K562 (cell line): Measurements from ENCODE around the gene MUC5B. TPM values are rescaled to one million over a fixed set of nuclear protein-coding genes. Genes with fewer than 3 reads are reported as not detected.

Experiments used
- ATAC-seq: fragments of 200-7000 bp; cut with Tn5 transposase; 3 replicates; pipeline ENCODE4 v1.9.1; 2020; ENCODE audit warnings: moderate library complexity
- BruUV-seq: library from RNA; stranded (reverse); fragments of 400-500 nt; replicated peaks from 2 replicates; lab custom pipeline; 2021; lab: Mats Ljungman, UMichigan
- CTCF ChIA-PET: fragments of 300-600 bp; formaldehyde crosslinking; extraction: SDS; loops from one replicate; lab custom pipeline; 2021; ENCODE audit warnings: low intra/inter-chr PET ratio; lab: Yijun Ruan, JAX
- POLR2A ChIA-PET: fragments of 300-600, 350-650 bp; sonication (Branson Sonifier 250); formaldehyde crosslinking; extraction: SDS; loops from one replicate; lab custom pipeline; 2021; ENCODE audit warnings: antibody characterized with exemption, inconsistent platforms; lab: Yijun Ruan, JAX
- DNase-seq, 4 experiments: peaks; one replicate each; pipeline versions ENCODE4 v3.0.0 to v3.0.0-alpha.2; 2011 to 2018; ENCODE audit warnings: low spot score in 3 of 4, mixed read lengths in 3 of 4; ENCODE audit errors: extremely low read depth in 1 of 4
- FAIRE-seq: peaks from 2 replicates; lab custom pipeline; 2011; peaks lifted over from hg19 to GRCh38; lab: Jason Lieb, UNC
- H2AFZ ChIP-seq: 2 replicates; pipeline ENCODE4 v1.6.0; 2011; ENCODE audit warnings: low read depth, low read length, control low read depth, inconsistent platforms
- H3K27ac ChIP-seq: fragments of 200-600 bp; 3 replicates; pipeline ENCODE4 v1.8.0; 2011; ENCODE audit warnings: low read depth, mild to moderate bottlenecking, control low read depth, inconsistent platforms, low read length, moderate library complexity, mixed read lengths; ENCODE audit errors: extremely low read depth
- H3K27me3 ChIP-seq, 2 experiments: fragments of 300-600 bp in 1 of 2; 2 replicates in 1 of 2; 3 replicates in 1 of 2; pipeline versions ENCODE4 v1.6.0 to v1.8.0; 2011; ENCODE audit warnings: inconsistent platforms in 2 of 2, low read length in 2 of 2, mild to moderate bottlenecking in 1 of 2, mixed read lengths in 1 of 2, moderate library complexity in 1 of 2; ENCODE audit not compliant: control insufficient read depth in 2 of 2, insufficient read depth in 2 of 2
- H3K36me3 ChIP-seq: fragments of 300-600 bp; 3 replicates; pipeline ENCODE4 v1.8.0; 2011; ENCODE audit warnings: mild to moderate bottlenecking, low read length, inconsistent platforms; ENCODE audit not compliant: control insufficient read depth, insufficient read depth
- H3K4me1 ChIP-seq, 2 experiments: fragments of 200-600 bp in 1 of 2; replicated peaks in 1 of 2; 2 replicates in 1 of 2; 3 replicates in 1 of 2; pipeline versions ENCODE4 v1.5.1 to v1.8.0; 2011; ENCODE audit warnings: inconsistent platforms in 2 of 2, low read length in 2 of 2, mild to moderate bottlenecking in 1 of 2, mixed read lengths in 1 of 2, moderate library complexity in 1 of 2; ENCODE audit not compliant: control insufficient read depth in 2 of 2, insufficient read depth in 2 of 2
- H3K4me2 ChIP-seq: 2 replicates; pipeline ENCODE4 v1.6.1; 2011; ENCODE audit warnings: low read length, control low read depth, inconsistent platforms, mixed read lengths; ENCODE audit not compliant: insufficient read depth
- H3K4me3 ChIP-seq: fragments of 200-600 bp; sonication (generic), shearing (Covaris generic); 2 replicates; pipeline ENCODE4 v1.5.1; 2016; ENCODE audit warnings: control low read depth, inconsistent platforms
- H3K79me2 ChIP-seq: fragments of 200-600 bp; 3 replicates; pipeline ENCODE4 v1.8.0; 2011; ENCODE audit warnings: low read length, inconsistent platforms; ENCODE audit not compliant: control insufficient read depth, insufficient read depth
- H3K9ac ChIP-seq, 2 experiments: 2 replicates each; pipeline versions ENCODE4 v1.6.0 to v1.6.1; 2011; ENCODE audit warnings: low read depth in 2 of 2, low read length in 2 of 2, control low read depth in 1 of 2, inconsistent platforms in 1 of 2, mild to moderate bottlenecking in 1 of 2, mixed read lengths in 1 of 2; ENCODE audit not compliant: insufficient read depth in 1 of 2
- H3K9me1 ChIP-seq: one replicate; pipeline ENCODE4 v1.6.0; 2011; ENCODE audit warnings: inconsistent platforms, mild to moderate bottlenecking, low read length, moderate library complexity; ENCODE audit not compliant: control insufficient read depth, insufficient read depth
- H3K9me3 ChIP-seq: replicated peaks from 2 replicates; pipeline ENCODE4 v1.5.1; 2011; ENCODE audit warnings: low read depth, low read length, inconsistent platforms; ENCODE audit not compliant: control insufficient read depth, insufficient read depth
- H4K20me1 ChIP-seq: replicated peaks from 2 replicates; pipeline ENCODE4 v1.6.1; 2011; ENCODE audit warnings: low read length, inconsistent platforms, mixed read lengths; ENCODE audit not compliant: control insufficient read depth, insufficient read depth
- ADNP ChIP-seq: fragments of 200-800 bp; sonication (Bioruptor generic); IDR thresholded peaks from 2 replicates; pipeline ENCODE4 v1.6.1; 2016; ENCODE audit warnings: missing genetic modification characterization, missing compliant biosample characterization
- BCL6 ChIP-seq: fragments of 250-450 bp; sonication (Bioruptor Pico); IDR thresholded peaks from 2 replicates; pipeline ENCODE4 v1.4.0; 2020
- CTBP1 ChIP-seq: fragments of 450-650 bp; IDR thresholded peaks from 2 replicates; pipeline ENCODE4 v1.6.1; 2016; ENCODE audit warnings: borderline replicate concordance
- FOXJ3 ChIP-seq: sonication (generic); formaldehyde crosslinking; IDR thresholded peaks from 2 replicates; pipeline ENCODE4 v1.4.0; 2020; ENCODE audit warnings: mild to moderate bottlenecking, missing genetic modification reagents
- MTA2 ChIP-seq: fragments of 450-650 bp; IDR thresholded peaks from 2 replicates; pipeline ENCODE4 v1.6.1; 2016; ENCODE audit warnings: low read depth
- NCOA2 ChIP-seq, 2 experiments: fragments of 450-650 bp; IDR thresholded peaks; 2 replicates each; pipeline ENCODE4 v1.6.1; 2018; ENCODE audit warnings: mild to moderate bottlenecking in 2 of 2, moderate library complexity in 1 of 2; ENCODE audit not compliant: partially characterized antibody in 2 of 2
- SAFB2 ChIP-seq: fragments of 200-400 bp; formaldehyde crosslinking; IDR thresholded peaks from 2 replicates; pipeline ENCODE4 v1.6.1; 2018; ENCODE audit warnings: borderline replicate concordance, low read length, low read depth, moderate library complexity; ENCODE audit not compliant: severe bottlenecking
- SMC3 ChIP-seq: conservative IDR thresholded peaks from 2 replicates; pipeline ENCODE4 v1.6.1; 2011; ENCODE audit warnings: low read depth, low read length, improper control_type of control experiment; ENCODE audit not compliant: insufficient read depth
- ZNF561 ChIP-seq: fragments of 450-650 bp; formaldehyde crosslinking; conservative IDR thresholded peaks from 2 replicates; pipeline ENCODE4 v1.4.0; 2020; ENCODE audit warnings: mild to moderate bottlenecking, moderate library complexity
- WGBS: fragments of 100-300 bp; shearing (Covaris generic); methylation state at CpG from one replicate; pipeline ENCODE4 v1.1.6; 2016; ENCODE audit warnings: low coverage, mixed read lengths; ENCODE audit not compliant: insufficient coverage; ENCODE audit errors: missing lambda C conversion rate; 5-methylcytosine and 5-hydroxymethylcytosine counted together
- in situ Hi-C: fragments of 300-500 bp; cut with MboI; formaldehyde crosslinking; loops from 4 replicates; pipeline ENCODE4 v1.15.0; 2018; ENCODE audit warnings: inconsistent platforms, mixed read lengths
- intact Hi-C: fragments of 100-400 bp; cut with micrococcal nuclease; formaldehyde crosslinking; loops from 2 replicates; pipeline ENCODE4 v1.14.2; 2022
- polyA plus RNA-seq, 8 experiments: library from polyadenylated mRNA; depleted of rRNA in 4 of 8; stranded (reverse) in 5 of 8; unstranded in 3 of 8; fragments of >200 nt; fragmentation: Nextera tagmentation in 2 of 8; fragmentation: Illumina TruSeq in 1 of 8; extraction: Ambion mirVana in 2 of 8; extraction: Trizol in 1 of 8; gene quantifications; 2 replicates each; pipeline versions ENCODE4 v1.2.1 to v1.2.3, GENCODE V29; 2011 to 2014; ENCODE audit warnings: inconsistent platforms in 1 of 8, missing spikeins in 1 of 8
- total RNA-seq, 7 experiments: library from RNA; depleted of rRNA in 6 of 7; stranded (reverse); fragments of >200 nt in 6 of 7; fragmentation: Illumina TruSeq in 2 of 7; extraction: Trizol in 2 of 7; gene quantifications; 2 replicates each; pipeline versions ENCODE4 v1.2.1 to v1.2.3, GENCODE V29; 2011 to 2021; ENCODE audit warnings: low replicate concordance in 1 of 7
- TF ChIP-seq, protein P1 (sequence below): fragments of 250-450 bp; sonication (Bioruptor Pico); IDR thresholded peaks from 2 replicates; pipeline ENCODE4 v1.4.0; 2020; ENCODE audit warnings: mild to moderate bottlenecking, moderate library complexity
- TF ChIP-seq, protein P2 (sequence below), 2 experiments: fragments of 450-650 bp; formaldehyde crosslinking in 1 of 2; IDR thresholded peaks; 2 replicates each; pipeline versions ENCODE4 v1.4.0 to v1.6.1; 2014 to 2020; ENCODE audit warnings: mild to moderate bottlenecking in 2 of 2, borderline replicate concordance in 1 of 2, low read depth in 1 of 2

MUC5B gene
- total and polyA plus RNA-seq, 9 of the 15 experiments (the other 6 are each of a cell fraction or from before 2014, with no cell fraction given) = 0.04 to 0.95 TPM; not detected in 7

DNA sequence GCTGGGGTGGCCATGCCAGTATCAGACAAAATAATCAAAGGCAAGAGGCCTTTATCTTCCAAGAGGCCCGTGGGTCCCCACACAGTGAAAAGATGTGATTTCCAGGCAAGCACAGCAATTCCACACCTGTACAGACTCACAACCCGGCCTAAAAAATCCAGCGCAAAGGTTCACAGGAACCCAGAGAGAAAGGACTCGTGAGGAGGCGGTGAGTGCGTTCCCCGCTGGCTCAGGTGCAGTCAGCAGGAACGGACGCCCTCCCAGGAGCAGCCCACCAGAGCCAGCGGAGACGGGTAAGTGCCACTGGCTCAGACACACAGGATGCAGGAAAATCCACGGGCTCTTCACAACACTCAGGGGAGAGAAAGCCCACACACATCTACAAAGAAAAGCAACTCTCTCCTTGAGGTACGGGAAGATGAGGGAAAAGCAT lies 82.2 kb downstream of the MUC5B start:
- H3K9ac ChIP-seq = no peak overlapping the region

More for the DNA sequence above, 82.2 kb downstream of the MUC5B start:
- Histone ChIP-seq H2AFZ (no peak overlapping the region), H3K27me3 (no peaks in the 10 kb centered on the region), H3K9me3 (0 out of 2 replicates have a peak, but pooled peaks cover under 1% of the 10 kb centered on the region), H3K4me2 (no peak overlapping the region), H4K20me1 (peaks cover 18% of the 10 kb centered on the region), H3K36me3 (peaks cover 18% of the 10 kb centered on the region; the same call in 1 of the 3 replicates), H3K4me3 (no peak overlapping the region), H3K4me1 (peaks cover 14 to 66% of the 10 kb centered on the region in 2 experiments), H3K79me2 (peaks cover 51% of the 10 kb centered on the region), H3K27ac (no peak overlapping the region), H3K9me1 (peaks cover 12% of the 10 kb centered on the region)
- 69% methylated on average over 9 of the region's 13 CpGs for WGBS
- ATAC-seq = no peak
- ChIA-PET CTCF (no interaction called here), POLR2A (no interaction called here)
- DNase-seq = no peak
- no TSS peak for BruUV-seq
- intact Hi-C loops = no loop called here
- TF ChIP-seq, protein P1, sequence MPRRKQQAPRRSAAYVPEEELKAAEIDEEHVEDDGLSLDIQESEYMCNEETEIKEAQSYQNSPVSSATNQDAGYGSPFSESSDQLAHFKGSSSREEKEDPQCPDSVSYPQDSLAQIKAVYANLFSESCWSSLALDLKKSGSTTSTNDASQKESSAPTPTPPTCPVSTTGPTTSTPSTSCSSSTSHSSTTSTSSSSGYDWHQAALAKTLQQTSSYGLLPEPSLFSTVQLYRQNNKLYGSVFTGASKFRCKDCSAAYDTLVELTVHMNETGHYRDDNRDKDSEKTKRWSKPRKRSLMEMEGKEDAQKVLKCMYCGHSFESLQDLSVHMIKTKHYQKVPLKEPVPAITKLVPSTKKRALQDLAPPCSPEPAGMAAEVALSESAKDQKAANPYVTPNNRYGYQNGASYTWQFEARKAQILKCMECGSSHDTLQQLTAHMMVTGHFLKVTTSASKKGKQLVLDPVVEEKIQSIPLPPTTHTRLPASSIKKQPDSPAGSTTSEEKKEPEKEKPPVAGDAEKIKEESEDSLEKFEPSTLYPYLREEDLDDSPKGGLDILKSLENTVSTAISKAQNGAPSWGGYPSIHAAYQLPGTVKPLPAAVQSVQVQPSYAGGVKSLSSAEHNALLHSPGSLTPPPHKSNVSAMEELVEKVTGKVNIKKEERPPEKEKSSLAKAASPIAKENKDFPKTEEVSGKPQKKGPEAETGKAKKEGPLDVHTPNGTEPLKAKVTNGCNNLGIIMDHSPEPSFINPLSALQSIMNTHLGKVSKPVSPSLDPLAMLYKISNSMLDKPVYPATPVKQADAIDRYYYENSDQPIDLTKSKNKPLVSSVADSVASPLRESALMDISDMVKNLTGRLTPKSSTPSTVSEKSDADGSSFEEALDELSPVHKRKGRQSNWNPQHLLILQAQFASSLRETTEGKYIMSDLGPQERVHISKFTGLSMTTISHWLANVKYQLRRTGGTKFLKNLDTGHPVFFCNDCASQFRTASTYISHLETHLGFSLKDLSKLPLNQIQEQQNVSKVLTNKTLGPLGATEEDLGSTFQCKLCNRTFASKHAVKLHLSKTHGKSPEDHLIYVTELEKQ (CRISPR knock-in tag) = no peak
- no peak for TF ChIP-seq SMC3
- TF ChIP-seq, protein P2, sequence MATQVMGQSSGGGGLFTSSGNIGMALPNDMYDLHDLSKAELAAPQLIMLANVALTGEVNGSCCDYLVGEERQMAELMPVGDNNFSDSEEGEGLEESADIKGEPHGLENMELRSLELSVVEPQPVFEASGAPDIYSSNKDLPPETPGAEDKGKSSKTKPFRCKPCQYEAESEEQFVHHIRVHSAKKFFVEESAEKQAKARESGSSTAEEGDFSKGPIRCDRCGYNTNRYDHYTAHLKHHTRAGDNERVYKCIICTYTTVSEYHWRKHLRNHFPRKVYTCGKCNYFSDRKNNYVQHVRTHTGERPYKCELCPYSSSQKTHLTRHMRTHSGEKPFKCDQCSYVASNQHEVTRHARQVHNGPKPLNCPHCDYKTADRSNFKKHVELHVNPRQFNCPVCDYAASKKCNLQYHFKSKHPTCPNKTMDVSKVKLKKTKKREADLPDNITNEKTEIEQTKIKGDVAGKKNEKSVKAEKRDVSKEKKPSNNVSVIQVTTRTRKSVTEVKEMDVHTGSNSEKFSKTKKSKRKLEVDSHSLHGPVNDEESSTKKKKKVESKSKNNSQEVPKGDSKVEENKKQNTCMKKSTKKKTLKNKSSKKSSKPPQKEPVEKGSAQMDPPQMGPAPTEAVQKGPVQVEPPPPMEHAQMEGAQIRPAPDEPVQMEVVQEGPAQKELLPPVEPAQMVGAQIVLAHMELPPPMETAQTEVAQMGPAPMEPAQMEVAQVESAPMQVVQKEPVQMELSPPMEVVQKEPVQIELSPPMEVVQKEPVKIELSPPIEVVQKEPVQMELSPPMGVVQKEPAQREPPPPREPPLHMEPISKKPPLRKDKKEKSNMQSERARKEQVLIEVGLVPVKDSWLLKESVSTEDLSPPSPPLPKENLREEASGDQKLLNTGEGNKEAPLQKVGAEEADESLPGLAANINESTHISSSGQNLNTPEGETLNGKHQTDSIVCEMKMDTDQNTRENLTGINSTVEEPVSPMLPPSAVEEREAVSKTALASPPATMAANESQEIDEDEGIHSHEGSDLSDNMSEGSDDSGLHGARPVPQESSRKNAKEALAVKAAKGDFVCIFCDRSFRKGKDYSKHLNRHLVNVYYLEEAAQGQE (IDR thresholded peaks at IDR 0.05; ENCODE audit: borderline replicate concordance) = no peak
- TF ChIP-seq, protein P2 (CRISPR knock-in tag; IDR thresholded peaks at IDR 0.05; ENCODE audit: low read depth) = no peak
- TF ChIP-seq ZNF561 (CRISPR knock-in tag) = no peak
- TF ChIP-seq BCL6 = no peak
- TF ChIP-seq NCOA2 (IDR thresholded peaks at IDR 0.05; ENCODE audit: partially characterized antibody in 2 of 2) = no peak
- TF ChIP-seq SAFB2 = no peak
- no peak for TF ChIP-seq MTA2
- no peak for TF ChIP-seq FOXJ3 (CRISPR knock-in tag)
- TF ChIP-seq ADNP (tag) = no peak
- no peak for TF ChIP-seq CTBP1
- no peak for FAIRE-seq
- in situ Hi-C loops = no loop called here
